ENCODE results near the gene ZNF335. TPM values are rescaled to one million over a fixed set of nuclear protein-coding genes. Genes with fewer than 3 reads are reported as not detected.

The ZNF335 gene
- total and polyA plus RNA-seq, 2 of the 13 experiments (the other 11 are each of a cell fraction or from before 2014, with no cell fraction given), result 9.7 to 13.7 TPM

DNA sequence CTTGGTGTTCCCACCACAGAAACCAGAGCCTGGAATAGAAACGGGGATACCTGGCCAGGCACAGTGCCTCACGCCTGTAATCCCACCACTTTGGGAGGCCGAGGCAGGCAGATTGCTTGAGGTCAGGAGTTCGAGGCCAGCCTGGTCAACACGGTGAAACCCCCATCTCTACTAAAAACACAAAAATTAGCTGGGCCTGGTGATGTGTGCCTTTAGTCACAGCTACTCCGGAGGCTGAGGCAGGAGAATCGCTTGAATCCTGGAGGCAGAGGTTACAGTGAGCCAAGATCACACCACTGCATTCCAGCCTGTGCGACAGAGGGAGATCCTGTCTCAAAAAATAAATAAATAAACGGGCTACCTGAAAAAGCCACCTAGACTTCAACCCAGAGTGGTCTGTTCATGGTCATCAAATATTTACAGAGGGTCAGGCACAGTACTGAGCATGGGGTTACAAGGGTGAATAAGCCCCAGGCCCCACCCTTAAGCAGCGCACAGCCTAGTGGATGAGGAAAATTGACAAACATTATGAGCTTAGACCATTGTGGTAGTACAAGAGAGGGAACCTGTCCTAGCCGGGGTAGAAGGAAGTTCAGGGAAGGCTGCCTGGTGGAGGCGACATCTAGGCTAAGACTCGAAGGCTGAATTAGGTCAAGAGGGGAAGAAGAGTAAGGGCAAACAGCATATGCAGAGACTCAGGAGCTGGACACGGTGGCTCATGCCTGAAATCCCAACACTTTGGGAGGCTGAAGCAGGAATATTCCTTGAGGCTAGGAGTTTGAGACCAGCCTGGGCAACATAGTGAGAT, 44.7 kb downstream of the ZNF335 start (continued):
- TF ChIP-seq TERF1 (CRISPR knock-in tag; IDR thresholded peaks at IDR 0.05), result no peak
- no peak for TF ChIP-seq SP1 (IDR thresholded peaks at IDR 0.05)
- TF ChIP-seq SP1 (CRISPR knock-in tag; IDR thresholded peaks at IDR 0.05), result peak; percentile 56
- TF ChIP-seq ZNF235 (CRISPR knock-in tag; IDR thresholded peaks at IDR 0.05; ENCODE audit: borderline replicate concordance), result no peak
- 0 out of 2 replicates have a peak, but pooled peaks have one; percentile 11 for TF ChIP-seq ZFP90 (CRISPR knock-in tag; IDR thresholded peaks at IDR 0.05; ENCODE audit: borderline replicate concordance)
- TF ChIP-seq ZNF530 (CRISPR knock-in tag; IDR thresholded peaks at IDR 0.05; ENCODE audit: low read depth), result no peak
- no peak for TF ChIP-seq RFX5 (IDR thresholded peaks at IDR 0.05; ENCODE audit: low read depth, low read length)
- no peak for TF ChIP-seq ZSCAN22 (CRISPR knock-in tag; IDR thresholded peaks at IDR 0.05)
- TF ChIP-seq KDM4B (CRISPR knock-in tag; IDR thresholded peaks at IDR 0.05), result peak; percentile 75; the same call in 1 of the 2 replicates
- TF ChIP-seq, protein P1, sequence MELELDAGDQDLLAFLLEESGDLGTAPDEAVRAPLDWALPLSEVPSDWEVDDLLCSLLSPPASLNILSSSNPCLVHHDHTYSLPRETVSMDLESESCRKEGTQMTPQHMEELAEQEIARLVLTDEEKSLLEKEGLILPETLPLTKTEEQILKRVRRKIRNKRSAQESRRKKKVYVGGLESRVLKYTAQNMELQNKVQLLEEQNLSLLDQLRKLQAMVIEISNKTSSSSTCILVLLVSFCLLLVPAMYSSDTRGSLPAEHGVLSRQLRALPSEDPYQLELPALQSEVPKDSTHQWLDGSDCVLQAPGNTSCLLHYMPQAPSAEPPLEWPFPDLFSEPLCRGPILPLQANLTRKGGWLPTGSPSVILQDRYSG (CRISPR knock-in tag; IDR thresholded peaks at IDR 0.05), result no peak
- no peak for TF ChIP-seq PAF1 (CRISPR knock-in tag; IDR thresholded peaks at IDR 0.05)
- peak in 1 of 2 experiments; percentile 57; a peak in 1 of 4 replicates for TF ChIP-seq ATF4 (CRISPR knock-in tag; IDR thresholded peaks at IDR 0.05)
- peak; percentile 31 for TF ChIP-seq GABPB1 (CRISPR knock-in tag; IDR thresholded peaks at IDR 0.05)
- peak; percentile 95 for TF ChIP-seq ZNF205 (CRISPR knock-in tag; IDR thresholded peaks at IDR 0.05)
- TF ChIP-seq THAP8 (CRISPR knock-in tag; IDR thresholded peaks at IDR 0.05; ENCODE audit: borderline replicate concordance), result no peak
- TF ChIP-seq MBNL3 (CRISPR knock-in tag; conservative IDR thresholded peaks at IDR 0.05), result no peak
- TF ChIP-seq ZNF792 (CRISPR knock-in tag; IDR thresholded peaks at IDR 0.05), result peak; percentile 83; the same call in 1 of the 2 replicates
- TF ChIP-seq, protein P2, sequence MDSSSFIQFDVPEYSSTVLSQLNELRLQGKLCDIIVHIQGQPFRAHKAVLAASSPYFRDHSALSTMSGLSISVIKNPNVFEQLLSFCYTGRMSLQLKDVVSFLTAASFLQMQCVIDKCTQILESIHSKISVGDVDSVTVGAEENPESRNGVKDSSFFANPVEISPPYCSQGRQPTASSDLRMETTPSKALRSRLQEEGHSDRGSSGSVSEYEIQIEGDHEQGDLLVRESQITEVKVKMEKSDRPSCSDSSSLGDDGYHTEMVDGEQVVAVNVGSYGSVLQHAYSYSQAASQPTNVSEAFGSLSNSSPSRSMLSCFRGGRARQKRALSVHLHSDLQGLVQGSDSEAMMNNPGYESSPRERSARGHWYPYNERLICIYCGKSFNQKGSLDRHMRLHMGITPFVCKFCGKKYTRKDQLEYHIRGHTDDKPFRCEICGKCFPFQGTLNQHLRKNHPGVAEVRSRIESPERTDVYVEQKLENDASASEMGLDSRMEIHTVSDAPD (CRISPR knock-in tag; IDR thresholded peaks at IDR 0.05), result no peak; the same call in 1 of the 2 replicates
- 0 out of 2 replicates have a peak, but pooled peaks have one; percentile 1 for TF ChIP-seq ZNF572 (CRISPR knock-in tag; IDR thresholded peaks at IDR 0.05)
- peak; percentile 68 to 77 for TF ChIP-seq HMGXB4 (CRISPR knock-in tag; IDR thresholded peaks at IDR 0.05; ENCODE audit: borderline replicate concordance in 1 of 2, low read depth in 1 of 2)
- TF ChIP-seq PHF20 (CRISPR knock-in tag; IDR thresholded peaks at IDR 0.05), result peak; percentile 44; the same call in 1 of the 2 replicates
- 0 out of 2 replicates have a peak, but pooled peaks have one; percentile 48 for TF ChIP-seq ZNF891 (CRISPR knock-in tag; IDR thresholded peaks at IDR 0.05)

All from HepG2 (cell line).